Psoas muscle (tissue), 8 donors: Measurements from ENCODE around the gene ADGRL1. TPM values are rescaled to one million over a fixed set of nuclear protein-coding genes. Genes with fewer than 3 reads are reported as not detected.
A peak's percentile ranks its signal among the peaks of the same experiment; 100 is the strongest.
"Not testable (repeated sequence)": the region's sequence is repeated elsewhere in the genome, so short reads cannot be mapped to it uniquely, and the experiment has no call there.

Experiments used
- ATAC-seq, 4 donors: fragments of 200-7000 bp; cut with Tn5 transposase; one replicate each; pipeline ENCODE4 v1.9.1; 2020; ENCODE audit warnings: moderate library complexity in 3 of 4, mild to moderate bottlenecking in 2 of 4
- DNase-seq, 2 donors: peaks; one replicate each; pipeline ENCODE4 v3.0.0-alpha.2; 2020
- H3K27ac ChIP-seq: fragments of 200-600 bp; one replicate; pipeline ENCODE4 v1.8.0; 2022
- H3K27me3 ChIP-seq, 3 donors: fragments of 200-600 bp in 1 of 3; one replicate each; pipeline versions ENCODE4 v1.6.1 to v1.8.0; 2013 to 2022; ENCODE audit warnings: low read length in 2 of 3, mild to moderate bottlenecking in 2 of 3, moderate library complexity in 1 of 3; ENCODE audit not compliant: insufficient read depth in 3 of 3
- H3K36me3 ChIP-seq, 2 donors: fragments of 200-600 bp in 1 of 2; one replicate each; pipeline versions ENCODE4 v1.6.1 to v1.8.0; 2013 to 2022; ENCODE audit warnings: low read depth in 1 of 2, mild to moderate bottlenecking in 1 of 2, moderate library complexity in 1 of 2; ENCODE audit not compliant: insufficient read depth in 1 of 2
- H3K4me1 ChIP-seq: fragments of 200-600 bp; one replicate; pipeline ENCODE4 v1.8.0; 2022
- H3K4me3 ChIP-seq: fragments of 200-600 bp; one replicate; pipeline ENCODE4 v1.8.0; 2022; ENCODE audit warnings: mild to moderate bottlenecking
- H3K9me3 ChIP-seq: fragments of 200-600 bp; one replicate; pipeline ENCODE4 v1.8.0; 2022
- CTCF ChIP-seq: fragments of 200-600 bp; IDR thresholded peaks from one replicate; pipeline ENCODE4 v1.8.0; 2022; ENCODE audit warnings: antibody characterized with exemption
- WGBS, 3 donors: extraction: QIAGEN DNeasy Blood & Tissue Kit; methylation state at CpG; one replicate each; pipeline versions ENCODE4 v1.1.6 to v1.1.7; 2013; 5-methylcytosine and 5-hydroxymethylcytosine counted together
- intact Hi-C, 2 donors: fragments of 100-400 bp; cut with DNase I; formaldehyde crosslinking; loops; one replicate each; pipeline versions ENCODE4 v1.11.0 to v1.14.2; 2022
- polyA plus RNA-seq, 3 donors: library from polyadenylated mRNA; stranded (reverse); fragments of 200-250 nt; gene quantifications; one replicate each; pipeline ENCODE4 v1.2.3, GENCODE V29; 2013
- total RNA-seq, 4 donors: library from RNA; stranded (reverse); fragmentation: NEBNext Ultra II Directional in 2 of 4; extraction: Animal tissue kit (Norgen Biotek cat#: 25700) in 2 of 4; gene quantifications; one replicate each; pipeline versions ENCODE4 v1.2.1 to v1.2.4, GENCODE V29; 2021 to 2023
- donor health status: healthy with polysubstance abuse.
- donor health status: DM: no; HTN: no; CAD: no; lungs with moderate emphysema.
- donor health status: Bipolar disorder and iron deficiency.
- donor health status: healthy.
- donor health status: DM: yes; HTN: yes; CAD: no.
- donor health status: DM: no; HTN: no; CAD: no.
- donor health status: DM: no; HTN: no; CAD: no.
- donor health status: DM: yes; HTN: yes; CAD: no.

Gene ADGRL1
- total and polyA plus RNA-seq, 7 donors = 0.38 to 2.6 (median 1.7) TPM

DNA sequence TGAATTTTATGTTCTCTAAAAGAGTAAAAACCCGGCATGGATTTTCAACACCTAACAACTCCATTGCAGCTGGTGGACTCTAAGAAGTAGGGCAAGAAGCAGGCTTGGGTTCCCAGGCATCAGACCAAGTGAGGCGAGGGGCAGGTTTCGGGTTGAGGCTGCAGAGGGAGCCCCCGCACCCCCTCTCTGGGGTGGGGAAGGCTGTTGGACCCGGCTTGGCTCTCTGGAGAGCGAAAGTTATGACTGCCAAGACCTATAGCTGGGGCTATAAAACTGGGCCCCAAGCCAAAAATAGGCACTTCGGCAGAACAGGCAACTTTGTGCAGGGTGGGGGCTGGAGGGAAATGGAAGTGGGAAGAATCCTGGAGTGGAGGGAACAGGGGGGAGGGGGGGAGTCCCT, 1.8 kb upstream of the ADGRL1 start:
- Histone ChIP-seq H3K4me3 (peak overlapping the region; percentile 61), H3K27me3 (peaks cover 0 to 53% (median 12%) of the 10 kb centered on the region in 3 donors)
- 15 to 21% (median 19%) methylated on average over 6 to 7 of the region's 7 CpGs for WGBS, 3 donors
- DNase-seq, H3K27ac ChIP-seq, intact Hi-C loops, H3K36me3 ChIP-seq, H3K9me3 ChIP-seq, H3K4me1 ChIP-seq: not testable (repeated sequence)
- peak in 1 of 4 donors; percentile 24 for ATAC-seq

DNA sequence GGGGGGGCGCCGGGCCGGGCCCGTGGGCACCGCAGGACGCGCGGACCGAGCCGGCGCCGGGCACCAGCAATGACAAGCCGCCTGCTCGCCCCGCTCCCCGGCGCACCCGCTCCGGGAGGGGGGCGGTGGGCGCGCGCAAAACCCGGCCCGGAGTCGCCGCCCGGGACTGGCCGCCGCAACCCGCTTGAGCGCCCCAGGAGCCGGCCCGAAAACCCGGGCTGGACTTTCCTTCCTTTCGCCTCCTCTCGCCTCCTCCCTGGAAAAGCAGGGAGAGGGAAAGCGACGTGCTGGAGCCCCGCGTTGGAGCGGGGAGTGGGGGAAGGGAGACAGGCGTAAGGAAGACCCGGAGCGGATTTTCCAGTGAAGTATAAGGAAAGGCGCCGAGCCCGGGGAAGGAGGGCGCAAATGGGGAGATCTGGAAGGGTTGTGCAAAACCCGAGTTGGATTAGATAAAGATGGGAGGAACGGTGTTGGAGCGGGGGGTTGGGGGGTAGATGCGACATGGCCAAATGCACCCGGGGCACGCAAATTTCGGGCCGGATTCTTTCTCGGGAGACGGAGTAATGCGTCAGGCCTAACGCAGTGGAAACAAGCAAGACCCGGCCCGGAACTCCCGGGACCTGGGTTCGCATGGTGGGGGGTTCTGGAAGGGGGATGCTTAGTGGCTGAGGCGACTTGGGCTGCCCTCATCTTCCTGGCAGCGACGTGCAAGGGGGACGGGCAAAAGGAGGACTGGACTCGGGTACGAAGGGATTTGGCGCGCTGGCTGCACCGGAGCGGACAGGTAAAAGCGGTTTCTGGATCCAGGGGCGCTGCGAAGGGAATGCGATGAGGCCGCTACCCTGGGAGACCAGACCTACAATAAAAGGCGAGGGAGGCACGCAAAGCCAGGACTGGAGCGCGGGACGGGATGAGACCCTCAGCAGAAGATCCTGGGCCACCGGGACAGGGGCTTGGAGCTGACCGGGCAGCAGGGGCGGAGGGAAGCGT, 1.1 kb upstream of the ADGRL1 start:
- H3K9me3 ChIP-seq, H3K4me1 ChIP-seq, H3K27ac ChIP-seq, intact Hi-C loops, H3K36me3 ChIP-seq: not testable (repeated sequence)
- Histone ChIP-seq H3K27me3 (peaks cover 0 to 53% (median 12%) of the 10 kb centered on the region in 3 donors), H3K4me3 (peak overlapping the region; percentile 61)
- ATAC-seq (peak; percentile 82 to 92 (median 88)), DNase-seq (peak; percentile 92)
- 0 to 1% (median 1%) methylated on average over 68 to 89 of the region's 89 CpGs for WGBS, 3 donors

DNA sequence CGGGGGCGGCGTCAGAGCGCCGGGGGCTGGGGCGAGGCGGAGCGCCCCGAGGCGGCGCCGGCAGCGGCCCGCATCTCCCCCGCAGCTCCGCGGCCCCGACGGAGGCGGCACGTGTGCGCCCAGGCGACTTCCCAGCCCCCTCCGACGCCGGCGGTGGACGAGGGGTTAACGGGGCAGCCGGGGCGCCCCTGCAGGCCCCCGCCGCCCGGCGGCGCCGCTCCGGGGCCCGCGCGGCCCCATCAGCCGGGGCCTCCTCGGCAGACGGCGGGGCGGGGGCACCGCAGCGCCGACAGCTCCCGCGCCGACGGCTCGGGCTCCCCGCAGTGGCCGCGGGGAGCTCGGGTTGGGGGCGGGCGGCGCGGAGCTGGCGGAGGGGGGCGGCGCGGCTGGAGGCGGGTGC, 339 bp upstream of the ADGRL1 start:
- intact Hi-C loops, DNase-seq, H3K27ac ChIP-seq, H3K4me1 ChIP-seq, H3K9me3 ChIP-seq, ATAC-seq, H3K36me3 ChIP-seq: not testable (repeated sequence)
- Histone ChIP-seq H3K27me3 (peaks cover 0 to 53% (median 15%) of the 10 kb centered on the region in 3 donors), H3K4me3 (peak overlapping the region; percentile 53)
- 0% methylated on average over 11 to 66 of the region's 67 CpGs for WGBS, 3 donors

DNA sequence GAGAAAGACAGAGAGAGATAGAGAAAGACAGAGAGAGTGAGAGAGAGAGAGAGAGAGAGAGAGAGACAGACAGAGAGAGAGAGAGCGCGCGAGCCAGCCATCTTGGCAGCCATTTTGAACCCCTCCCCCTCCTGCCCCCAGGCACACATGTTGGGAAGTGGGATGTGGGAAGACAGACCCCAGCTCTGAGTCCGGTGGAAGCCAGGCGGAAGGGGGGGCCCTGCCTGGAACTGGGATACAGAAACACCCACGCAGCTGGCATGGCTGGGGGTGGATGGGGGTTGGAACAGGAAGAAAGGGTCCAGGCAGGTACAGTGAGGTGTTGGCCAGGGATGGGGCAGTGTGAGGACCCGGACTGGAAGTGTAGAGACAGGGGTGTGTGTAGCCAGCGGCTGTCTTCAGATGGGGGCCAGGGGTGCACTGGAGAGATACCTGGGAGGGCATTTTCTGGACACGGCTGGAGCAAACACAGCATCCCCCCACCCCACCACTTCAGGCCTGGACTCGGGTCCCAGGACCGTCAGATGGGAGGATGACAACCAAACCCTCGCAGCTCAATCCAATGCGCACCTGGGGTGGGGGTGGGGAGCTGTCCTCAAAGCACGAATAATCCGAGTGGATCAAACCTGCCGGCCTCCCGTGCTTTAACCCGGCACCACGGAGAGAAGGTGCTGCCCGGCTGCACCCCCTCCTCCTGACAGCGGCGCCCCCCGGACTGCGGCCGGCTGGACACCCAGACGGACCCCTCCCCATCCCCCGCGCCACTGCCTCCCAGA, 1.1 kb downstream of the ADGRL1 start:
- H3K27me3 ChIP-seq = peaks cover 0 to 39% (median 14%) of the 10 kb centered on the region in 3 donors
- H3K4me1 ChIP-seq, H3K9me3 ChIP-seq, H3K36me3 ChIP-seq, DNase-seq, H3K27ac ChIP-seq, ATAC-seq, intact Hi-C loops: not testable (repeated sequence)
- 16 to 31% (median 17%) methylated on average over 20 to 28 of the region's 28 CpGs for WGBS, 3 donors
- H3K4me3 ChIP-seq = peak overlapping the region; percentile 53

DNA sequence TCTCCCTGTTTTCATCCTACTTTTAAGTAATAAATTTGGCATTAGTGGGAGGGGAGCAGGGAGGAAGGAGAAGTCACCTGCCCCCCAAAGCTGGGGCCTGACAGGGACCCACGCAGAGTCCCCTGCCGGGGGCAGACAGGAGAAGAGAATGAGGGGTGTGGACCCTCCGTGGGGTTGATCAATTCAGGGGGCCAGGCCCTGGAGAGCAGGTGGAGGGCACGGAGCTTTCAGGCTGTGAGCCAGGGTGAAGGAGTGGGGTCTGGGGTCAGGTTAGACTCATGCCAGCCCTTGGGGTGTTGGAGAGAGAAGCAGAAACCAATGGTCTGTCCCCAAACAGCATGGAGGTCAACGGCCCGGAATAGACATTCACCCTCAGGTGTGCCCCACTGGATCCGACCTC, 1.8 kb downstream of the ADGRL1 start:
- intact Hi-C loops, H3K4me3 ChIP-seq, H3K4me1 ChIP-seq, ATAC-seq, H3K36me3 ChIP-seq, H3K9me3 ChIP-seq, DNase-seq, H3K27ac ChIP-seq: not testable (repeated sequence)
- H3K27me3 ChIP-seq = peaks cover 0 to 32% (median 10%) of the 10 kb centered on the region in 3 donors
- 44 to 62% (median 58%) methylated on average over 7 of the region's 7 CpGs for WGBS, 3 donors

DNA sequence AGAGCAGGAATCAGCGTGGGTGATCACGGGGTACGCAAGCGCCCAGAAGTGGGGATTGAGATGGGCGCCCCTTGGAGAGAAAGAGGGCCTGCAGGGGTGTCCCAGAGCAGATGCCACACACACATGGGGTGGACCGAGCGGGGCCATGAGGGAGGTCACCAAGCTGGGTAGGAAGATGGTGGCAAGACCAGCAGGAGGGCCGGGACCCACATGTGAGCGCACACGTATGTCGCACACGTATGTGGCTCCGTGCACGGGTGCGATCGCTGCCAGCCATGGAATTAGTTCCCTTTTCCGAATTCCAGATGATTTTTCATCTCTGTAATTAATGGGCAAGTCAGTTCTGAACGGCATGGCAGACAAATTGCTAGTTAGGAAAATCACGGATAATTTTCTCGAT, 2.2 kb downstream of the ADGRL1 start:
- intact Hi-C loops, H3K9me3 ChIP-seq: not testable (repeated sequence)
- WGBS, 3 donors = 64 to 73% (median 70%) methylated on average over 16 to 20 of the region's 20 CpGs

DNA sequence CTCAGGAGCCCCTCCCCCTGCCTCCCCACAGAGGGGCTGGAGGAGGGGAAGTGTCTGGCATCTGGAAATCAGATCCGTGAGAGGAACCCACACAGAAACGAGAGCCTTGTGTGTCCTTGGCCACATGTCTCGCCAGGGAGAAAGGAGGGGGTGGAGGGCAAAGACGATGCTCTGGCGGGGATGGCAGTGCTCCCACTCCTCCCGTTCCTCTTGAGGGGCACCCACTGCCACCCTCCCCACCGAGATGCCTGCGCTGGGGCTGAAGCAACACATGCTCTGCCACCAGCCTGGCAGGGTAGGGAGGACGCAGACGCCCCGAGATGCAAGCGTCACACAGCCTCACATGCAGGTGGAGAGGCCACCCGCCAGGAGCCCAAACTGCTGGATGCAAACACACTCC, 2.8 kb downstream of the ADGRL1 start:
- 22 to 41% (median 26%) methylated on average over 10 to 13 of the region's 13 CpGs for WGBS, 3 donors
- Histone ChIP-seq H3K27me3 (peaks cover 0 to 32% (median 10%) of the 10 kb centered on the region in 3 donors), H3K9me3 (no peaks in the 10 kb centered on the region), H3K27ac (no peak overlapping the region), H3K4me3 (no peak overlapping the region), H3K4me1 (no peaks in the 10 kb centered on the region), H3K36me3 (no peaks in the 10 kb centered on the region)
- ATAC-seq (no peak), DNase-seq (no peak)
- no peak for TF ChIP-seq CTCF
- intact Hi-C loops = no loop called here

More for the DNA sequence above, 2.2 kb downstream of the ADGRL1 start:
- not testable (repeated sequence) for DNase-seq, ATAC-seq, H3K27ac ChIP-seq, H3K36me3 ChIP-seq, H3K4me3 ChIP-seq, H3K4me1 ChIP-seq
- H3K27me3 ChIP-seq = peaks cover 0 to 32% (median 10%) of the 10 kb centered on the region in 3 donors

GRCh38 chr19:14201481-14201880, 4.5 kb downstream of the ADGRL1 start:
- 72 to 77% (median 73%) methylated on average over 8 of the region's 8 CpGs for WGBS, 3 donors
- intact Hi-C loops = not testable (repeated sequence)

More at GRCh38 chr19:14201481-14201880, 4.5 kb downstream of the ADGRL1 start:
- not testable (repeated sequence) for ATAC-seq, H3K4me3 ChIP-seq, H3K9me3 ChIP-seq, H3K4me1 ChIP-seq, H3K27ac ChIP-seq, DNase-seq, H3K36me3 ChIP-seq
- peaks cover 0 to 25% (median 10%) of the 10 kb centered on the region in 3 donors for H3K27me3 ChIP-seq
